OCI-LY7 (cell line): Measurements from ENCODE around the gene CST6. TPM values are rescaled to one million over a fixed set of nuclear protein-coding genes. Genes with fewer than 3 reads are reported as not detected.

Experiments used
- BruUV-seq: library from RNA; stranded (reverse); fragments of 400-500 nt; replicated peaks from 2 replicates; lab custom pipeline; 2021; lab: Mats Ljungman, UMichigan
- CTCF ChIA-PET: fragments of 300-600 bp; sonication (Branson Sonifier 250); formaldehyde crosslinking; loops from one replicate; lab custom pipeline; 2022; ENCODE audit warnings: antibody characterized with exemption; ENCODE audit not compliant: unreplicated experiment; lab: Charles Lee
- POLR2A ChIA-PET: fragments of 300-600 bp; sonication (Branson Sonifier 250); formaldehyde crosslinking; loops from one replicate; lab custom pipeline; 2022; ENCODE audit warnings: antibody characterized with exemption; lab: Charles Lee
- DNase-seq: peaks from one replicate; pipeline ENCODE4 v3.0.0-alpha.2; 2015; ENCODE audit warnings: low spot score
- H2AFZ ChIP-seq: fragments of 200-600 bp; sonication (generic), shearing (Covaris generic); 2 replicates; pipeline ENCODE4 v1.6.1; 2014; ENCODE audit warnings: mild to moderate bottlenecking, antibody characterized with exemption, low read length, moderate library complexity
- H3K27ac ChIP-seq: fragments of 200-600 bp; sonication (generic); 2 replicates; pipeline ENCODE4 v1.5.1; 2014; ENCODE audit warnings: mixed run types, low read depth, mild to moderate bottlenecking, moderate library complexity, low read length, inconsistent platforms; ENCODE audit not compliant: poor library complexity, severe bottlenecking
- H3K36me3 ChIP-seq: fragments of 200-600 bp; sonication (generic); 2 replicates; pipeline ENCODE4 v1.6.1; 2014; ENCODE audit warnings: mild to moderate bottlenecking, antibody characterized with exemption, low read length, moderate library complexity, mixed read lengths; ENCODE audit not compliant: insufficient read depth
- H3K4me1 ChIP-seq: fragments of 200-600 bp; sonication (generic); 2 replicates; pipeline ENCODE4 v1.5.1; 2014; ENCODE audit warnings: mild to moderate bottlenecking, low read length; ENCODE audit not compliant: insufficient read depth, poor library complexity, severe bottlenecking
- H3K4me2 ChIP-seq: fragments of 200-600 bp; sonication (generic); 2 replicates; pipeline ENCODE4 v1.6.1; 2014; ENCODE audit warnings: mild to moderate bottlenecking, low read length
- H3K4me3 ChIP-seq: fragments of 200-600 bp; sonication (generic); 2 replicates; pipeline ENCODE4 v1.5.1; 2014; ENCODE audit warnings: mild to moderate bottlenecking, low read depth, low read length; ENCODE audit not compliant: poor library complexity, severe bottlenecking
- H3K79me2 ChIP-seq: fragments of 200-600 bp; sonication (generic); 2 replicates; pipeline ENCODE4 v1.6.1; 2016; ENCODE audit warnings: low read depth, mild to moderate bottlenecking, low read length, moderate library complexity, mixed read lengths; ENCODE audit not compliant: insufficient read depth
- H3K9me2 ChIP-seq: fragments of 200-600 bp; sonication (generic); 2 replicates; pipeline ENCODE4 v1.6.1; 2016; ENCODE audit warnings: mild to moderate bottlenecking, low read length, mixed read lengths; ENCODE audit not compliant: insufficient read depth
- H3K9me3 ChIP-seq: fragments of 200-600 bp; sonication (generic); 2 replicates; pipeline ENCODE4 v1.6.1; 2014; ENCODE audit warnings: mild to moderate bottlenecking, mixed run types, low read length, mixed read lengths
- H4K20me1 ChIP-seq: fragments of 200-600 bp; sonication (generic); 2 replicates; pipeline ENCODE4 v1.6.1; 2014; ENCODE audit warnings: mild to moderate bottlenecking, antibody characterized with exemption, low read length, moderate library complexity, mixed read lengths; ENCODE audit not compliant: insufficient read depth
- EZH2phosphoT487 ChIP-seq: fragments of 200-600 bp; sonication (generic); IDR thresholded peaks from 2 replicates; pipeline ENCODE4 v1.6.1; 2018; ENCODE audit warnings: low read depth, borderline replicate concordance, mild to moderate bottlenecking, mixed run types, antibody characterized with exemption, low read length, moderate library complexity, mixed read lengths
- intact Hi-C: fragments of 100-400 bp; cut with micrococcal nuclease; formaldehyde crosslinking; loops from one replicate; pipeline ENCODE4 v1.10.0; 2022; ENCODE audit not compliant: unreplicated experiment
- total RNA-seq, 2 experiments: library from RNA; depleted of rRNA in 1 of 2; stranded (reverse); fragments of >200 nt in 1 of 2; shearing (Covaris generic) in 1 of 2; gene quantifications; 2 replicates each; pipeline ENCODE4 v1.2.3, GENCODE V29; 2014 to 2022
- TF ChIP-seq, protein P1 (sequence below): fragments of 200-600 bp; sonication (generic); conservative IDR thresholded peaks from 2 replicates; pipeline ENCODE4 v1.5.1; 2014; ENCODE audit warnings: mild to moderate bottlenecking, antibody characterized with exemption, low read length, moderate library complexity, mixed read lengths

The CST6 gene
- total RNA-seq, 2 experiments from 2014 or later: not detected

DNA sequence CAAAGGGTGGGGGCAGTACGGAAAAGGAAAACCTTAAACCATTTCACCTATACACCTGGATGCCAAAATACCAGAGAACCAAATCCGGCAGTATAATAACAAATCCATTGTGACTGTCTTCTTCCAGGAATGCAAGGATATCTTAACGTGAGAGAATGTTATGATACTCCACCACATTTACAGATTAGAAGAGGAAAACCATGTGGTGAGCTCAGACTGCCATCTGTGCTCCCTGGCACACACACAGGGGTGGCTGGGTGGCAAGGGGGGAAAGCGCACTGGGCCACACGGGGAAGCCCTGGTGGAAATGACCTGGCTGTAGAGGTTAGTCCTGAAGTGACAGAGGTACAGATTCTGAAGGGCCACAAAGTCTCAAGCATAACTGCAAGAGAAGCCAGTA, 19.8 kb upstream of the CST6 start:
- no peak overlapping the region for H3K4me3 ChIP-seq
- no peaks in the 10 kb centered on the region for H3K9me2 ChIP-seq
- no peaks in the 10 kb centered on the region for H3K4me1 ChIP-seq
- TF ChIP-seq EZH2phosphoT487: no peak
- TF ChIP-seq, protein P1, sequence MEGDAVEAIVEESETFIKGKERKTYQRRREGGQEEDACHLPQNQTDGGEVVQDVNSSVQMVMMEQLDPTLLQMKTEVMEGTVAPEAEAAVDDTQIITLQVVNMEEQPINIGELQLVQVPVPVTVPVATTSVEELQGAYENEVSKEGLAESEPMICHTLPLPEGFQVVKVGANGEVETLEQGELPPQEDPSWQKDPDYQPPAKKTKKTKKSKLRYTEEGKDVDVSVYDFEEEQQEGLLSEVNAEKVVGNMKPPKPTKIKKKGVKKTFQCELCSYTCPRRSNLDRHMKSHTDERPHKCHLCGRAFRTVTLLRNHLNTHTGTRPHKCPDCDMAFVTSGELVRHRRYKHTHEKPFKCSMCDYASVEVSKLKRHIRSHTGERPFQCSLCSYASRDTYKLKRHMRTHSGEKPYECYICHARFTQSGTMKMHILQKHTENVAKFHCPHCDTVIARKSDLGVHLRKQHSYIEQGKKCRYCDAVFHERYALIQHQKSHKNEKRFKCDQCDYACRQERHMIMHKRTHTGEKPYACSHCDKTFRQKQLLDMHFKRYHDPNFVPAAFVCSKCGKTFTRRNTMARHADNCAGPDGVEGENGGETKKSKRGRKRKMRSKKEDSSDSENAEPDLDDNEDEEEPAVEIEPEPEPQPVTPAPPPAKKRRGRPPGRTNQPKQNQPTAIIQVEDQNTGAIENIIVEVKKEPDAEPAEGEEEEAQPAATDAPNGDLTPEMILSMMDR: no peak
- intact Hi-C loops: no loop called here
- BruUV-seq: no TSS peak
- H3K27ac ChIP-seq: no peak overlapping the region
- H4K20me1 ChIP-seq: no peaks in the 10 kb centered on the region
- DNase-seq: no peak
- CTCF ChIA-PET: no interaction called here
- POLR2A ChIA-PET: no interaction called here
- no peak overlapping the region for H2AFZ ChIP-seq
- H3K36me3 ChIP-seq: peaks cover 63% of the 10 kb centered on the region
- no peaks in the 10 kb centered on the region for H3K9me3 ChIP-seq
- H3K79me2 ChIP-seq: no peaks in the 10 kb centered on the region
- no peak overlapping the region for H3K4me2 ChIP-seq

DNA sequence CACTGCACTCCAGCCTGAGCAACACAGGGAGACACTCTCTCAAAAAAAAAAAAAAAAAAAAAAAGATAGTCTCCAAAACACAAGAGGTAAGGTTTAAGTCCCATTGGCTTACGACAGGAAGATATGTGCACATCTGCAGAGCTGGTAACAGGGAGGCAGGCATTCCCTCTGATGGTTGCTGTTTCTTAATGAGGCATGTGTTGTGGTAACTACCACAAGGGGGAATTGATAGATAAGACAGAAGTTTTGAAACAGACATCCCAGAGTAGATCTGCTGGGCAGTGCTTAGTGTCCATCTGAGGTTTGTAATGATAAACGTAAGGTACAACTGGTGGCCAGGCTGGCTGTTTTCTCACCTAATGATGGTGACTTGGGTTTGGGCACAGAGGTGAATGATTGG, 14.5 kb upstream of the CST6 start:
- POLR2A ChIA-PET: no interaction called here
- H2AFZ ChIP-seq: no peak overlapping the region
- no peak overlapping the region for H3K27ac ChIP-seq
- BruUV-seq: no TSS peak
- TF ChIP-seq EZH2phosphoT487: no peak
- TF ChIP-seq, protein P1: no peak
- H3K4me3 ChIP-seq: no peak overlapping the region
- peaks cover 10% of the 10 kb centered on the region for H3K4me1 ChIP-seq
- no peaks in the 10 kb centered on the region for H3K9me2 ChIP-seq
- intact Hi-C loops: no loop called here
- no peaks in the 10 kb centered on the region for H4K20me1 ChIP-seq
- CTCF ChIA-PET: no interaction called here
- H3K4me2 ChIP-seq: no peak overlapping the region
- peaks cover 68% of the 10 kb centered on the region for H3K36me3 ChIP-seq
- H3K9me3 ChIP-seq: no peaks in the 10 kb centered on the region
- no peak for DNase-seq
- H3K79me2 ChIP-seq: peaks cover 31% of the 10 kb centered on the region

DNA sequence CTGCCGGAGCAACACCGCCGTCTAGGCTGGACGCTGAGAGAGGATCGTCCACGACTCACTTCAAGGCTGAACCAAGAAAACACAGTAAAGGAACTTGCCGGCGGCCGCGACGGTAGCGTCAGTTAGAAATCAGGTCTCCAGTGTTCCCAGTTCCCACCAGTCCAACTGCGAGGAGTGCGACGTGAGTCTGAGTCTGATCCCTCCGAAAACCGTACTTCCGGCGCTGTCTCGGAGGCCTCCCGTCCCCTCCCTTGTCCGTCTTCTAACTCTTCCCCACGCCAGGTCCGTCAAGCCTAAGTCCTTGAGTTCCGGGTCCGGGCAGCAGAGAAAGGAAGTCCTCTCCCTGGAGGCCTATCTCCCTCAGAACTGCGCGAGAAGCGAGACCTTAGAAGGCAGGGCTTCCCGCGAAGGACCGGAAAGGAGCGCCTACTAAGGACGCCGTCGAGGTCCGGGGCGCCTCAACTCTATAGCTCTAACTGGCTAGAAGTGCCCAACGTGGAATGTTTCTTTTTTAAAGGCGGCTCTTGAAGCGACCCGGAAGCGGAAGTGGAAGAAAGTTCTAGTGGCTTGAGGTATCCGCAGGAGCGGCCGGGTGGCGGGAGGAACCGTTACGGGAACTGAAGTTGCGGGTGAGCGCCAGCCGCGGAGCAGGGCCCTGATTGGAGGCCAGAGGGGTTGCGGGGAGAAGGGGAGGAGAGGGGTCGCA, 9.7 kb upstream of the CST6 start, which contains the start of the genes BANF1 and EIF1AD:
TSS of gene BANF1 (plus strand) at position 562 of the 706 bp plus-strand sequence. CDS start 748 bp downstream, outside the sequence.
TSS of gene EIF1AD (minus strand) at position 216 of the 706 bp plus-strand sequence. CDS start 1,768 bp downstream, outside the sequence.
- peak within 1 kb of the TSS; percentile 75; the same call in 1 of the 2 replicates for H2AFZ ChIP-seq

More for the DNA sequence above, 9.7 kb upstream of the CST6 start, which contains the start of the genes BANF1 and EIF1AD:
- Histone ChIP-seq H3K9me3 (no peaks in the 10 kb centered on the region), H3K36me3 (peaks cover 67% of the 10 kb centered on the region), H3K4me1 (peaks cover 33% of the 10 kb centered on the region), H3K79me2 (peaks cover 52% of the 10 kb centered on the region), H3K4me2 (peak within 1 kb of the TSS; percentile 81), H3K4me3 (peak within 1 kb of the TSS; percentile 89), H3K27ac (peak within 1 kb of the TSS; percentile 93), H3K9me2 (no peaks in the 10 kb centered on the region), H4K20me1 (no peaks in the 10 kb centered on the region)
- intact Hi-C loops: loop anchor here (1.0 to 5.0 kb wide), 8 partner anchors 41 to 290 kb away; partner anchors contain the start of genes C11orf68, CCDC85B, DRAP1 and KAT5
- DNase-seq: peak; percentile 98
- no TSS peak for BruUV-seq
- ChIA-PET CTCF (interaction anchor here (0.6 to 0.7 kb wide), 2 partner anchors 20 to 50 kb away, joined by 3 read pairs; partner anchors contain the start of gene SF3B2), POLR2A (interaction anchor here (0.7 to 1.0 kb wide), 2 partner anchors 70 to 112 kb away, joined by 4 read pairs; partner anchors contain the start of gene CCDC85B)
- TF ChIP-seq EZH2phosphoT487: no peak
